Activated naive CD4-positive, alpha-beta T cell treated with Interleukin-2 at 50 U/mL for 16 hours (primary cell): Measurements from ENCODE around the gene TERB1.

Experiments
- DNase-seq: peaks from one replicate; pipeline ENCODE4 v3.0.0-alpha.2; 2020

The TERB1 gene

GRCh38 chr16:66801320-66802105 lies at the start of gene TERB1:
TSS of gene TERB1 (minus strand) at chr16:66801584. CDS start at chr16:66796798, 4,786 bp downstream.
- DNase-seq = no peak

GRCh38 chr16:66850115-66850815 lies 48.9 kb upstream of the TERB1 start:
- no peak for DNase-seq

- no peak for DNase-seq
Observed at GRCh38 chr16:66849549-66849948, 48.2 kb upstream of the TERB1 start.

GRCh38 chr16:66849021-66849420 lies 47.6 kb upstream of the TERB1 start:
- DNase-seq = no peak

GRCh38 chr16:66848172-66848571 lies 46.8 kb upstream of the TERB1 start:
- DNase-seq = no peak

- DNase-seq = no peak
Observed at GRCh38 chr16:66847533-66848067, 46.2 kb upstream of the TERB1 start.

- DNase-seq = no peak
Observed at GRCh38 chr16:66846831-66847230, 45.4 kb upstream of the TERB1 start.

- no peak for DNase-seq
Observed at GRCh38 chr16:66846266-66846665, 44.9 kb upstream of the TERB1 start.

GRCh38 chr16:66845791-66846221 lies 44.4 kb upstream of the TERB1 start:
- DNase-seq = no peak

GRCh38 chr16:66845080-66845410 lies 43.7 kb upstream of the TERB1 start:
- DNase-seq = no peak

- DNase-seq = no peak
Observed at GRCh38 chr16:66844342-66845079, 43.1 kb upstream of the TERB1 start, which contains the start of gene CA7. TSS of gene CA7 (plus strand) at chr16:66844414. CDS start at chr16:66844488, 74 bp downstream.

GRCh38 chr16:66844009-66844341 lies 42.6 kb upstream of the TERB1 start:
- DNase-seq = no peak

GRCh38 chr16:66843191-66843590 lies 41.8 kb upstream of the TERB1 start:
- DNase-seq = no peak

GRCh38 chr16:66842765-66843164 lies 41.4 kb upstream of the TERB1 start:
- no peak for DNase-seq

GRCh38 chr16:66841366-66841765 lies 40.0 kb upstream of the TERB1 start:
- no peak for DNase-seq

- no peak for DNase-seq
Observed at GRCh38 chr16:66840883-66841282, 39.5 kb upstream of the TERB1 start.

GRCh38 chr16:66834746-66835145 lies 33.4 kb upstream of the TERB1 start:
- no peak for DNase-seq

- DNase-seq = no peak
Observed at GRCh38 chr16:66832661-66833305, 31.4 kb upstream of the TERB1 start.

GRCh38 chr16:66832190-66832589 lies 30.8 kb upstream of the TERB1 start:
- DNase-seq = no peak

GRCh38 chr16:66830422-66831404 lies 29.3 kb upstream of the TERB1 start, which contains the start of gene NAE1:
TSS of gene NAE1 (minus strand) at chr16:66830976. CDS start at chr16:66830899, 77 bp downstream.
- peak; percentile 89 for DNase-seq

- no peak for DNase-seq
Observed at GRCh38 chr16:66824006-66824405, 22.6 kb upstream of the TERB1 start.

- DNase-seq = no peak
Observed at GRCh38 chr16:66814734-66815133, 13.3 kb upstream of the TERB1 start.
